GM12892 (cell line): Measurements from ENCODE around the gene IRAK2.

Experiments used
- POLR2A ChIP-seq: IDR thresholded peaks from 2 replicates; pipeline ENCODE4 v1.6.1; 2011; ENCODE audit warnings: low read depth, low read length, control low read depth
- POLR2AphosphoS5 ChIP-seq: IDR thresholded peaks from 2 replicates; pipeline ENCODE4 v1.6.1; 2011; ENCODE audit warnings: low read depth, low read length, control low read depth
- TAF1 ChIP-seq: IDR thresholded peaks from 2 replicates; pipeline ENCODE4 v1.6.1; 2011; ENCODE audit warnings: low read depth, mild to moderate bottlenecking, control low read depth, low read length, borderline replicate concordance

- TF ChIP-seq POLR2A, result no peak
- no peak for TF ChIP-seq POLR2AphosphoS5
- TF ChIP-seq TAF1, result no peak
Observed at GRCh38 chr3:10205451-10206165, 40.9 kb downstream of the IRAK2 start.
